GM10266 (cell line): ENCODE results near the gene CTIF.

Experiments
- DNase-seq: peaks from one replicate; pipeline ENCODE4 v3.0.0; 2012; ENCODE audit errors: extremely low spot score
- TF ChIP-seq, protein P1 (sequence below): IDR thresholded peaks from 2 replicates; pipeline ENCODE4 v1.5.1; 2012; ENCODE audit warnings: mild to moderate bottlenecking, low read depth; ENCODE audit not compliant: control insufficient read depth, insufficient read depth; ENCODE audit errors: missing control alignments

Gene CTIF

DNA sequence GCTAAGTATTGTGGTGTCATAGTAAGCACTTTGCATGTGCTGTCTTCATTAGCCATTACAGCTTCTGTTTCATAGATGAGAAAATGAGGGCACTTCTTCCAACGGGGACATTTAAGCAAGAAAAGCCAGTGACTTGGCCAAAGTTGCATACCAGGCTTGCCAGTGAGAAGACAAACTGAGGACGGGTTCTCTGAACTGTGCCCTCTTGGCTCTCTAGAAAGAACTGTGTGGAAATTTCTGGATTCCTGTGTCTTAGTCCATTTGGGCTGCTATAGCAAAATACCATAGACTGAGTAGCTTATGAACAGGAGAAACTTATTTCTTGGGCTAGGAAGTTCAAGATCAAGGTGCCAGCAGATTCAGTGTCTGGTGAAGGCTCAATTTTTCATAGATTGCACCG lies 13.3 kb downstream of the CTIF start:
- DNase-seq = no peak
- TF ChIP-seq, protein P1, sequence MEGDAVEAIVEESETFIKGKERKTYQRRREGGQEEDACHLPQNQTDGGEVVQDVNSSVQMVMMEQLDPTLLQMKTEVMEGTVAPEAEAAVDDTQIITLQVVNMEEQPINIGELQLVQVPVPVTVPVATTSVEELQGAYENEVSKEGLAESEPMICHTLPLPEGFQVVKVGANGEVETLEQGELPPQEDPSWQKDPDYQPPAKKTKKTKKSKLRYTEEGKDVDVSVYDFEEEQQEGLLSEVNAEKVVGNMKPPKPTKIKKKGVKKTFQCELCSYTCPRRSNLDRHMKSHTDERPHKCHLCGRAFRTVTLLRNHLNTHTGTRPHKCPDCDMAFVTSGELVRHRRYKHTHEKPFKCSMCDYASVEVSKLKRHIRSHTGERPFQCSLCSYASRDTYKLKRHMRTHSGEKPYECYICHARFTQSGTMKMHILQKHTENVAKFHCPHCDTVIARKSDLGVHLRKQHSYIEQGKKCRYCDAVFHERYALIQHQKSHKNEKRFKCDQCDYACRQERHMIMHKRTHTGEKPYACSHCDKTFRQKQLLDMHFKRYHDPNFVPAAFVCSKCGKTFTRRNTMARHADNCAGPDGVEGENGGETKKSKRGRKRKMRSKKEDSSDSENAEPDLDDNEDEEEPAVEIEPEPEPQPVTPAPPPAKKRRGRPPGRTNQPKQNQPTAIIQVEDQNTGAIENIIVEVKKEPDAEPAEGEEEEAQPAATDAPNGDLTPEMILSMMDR = no peak

DNA sequence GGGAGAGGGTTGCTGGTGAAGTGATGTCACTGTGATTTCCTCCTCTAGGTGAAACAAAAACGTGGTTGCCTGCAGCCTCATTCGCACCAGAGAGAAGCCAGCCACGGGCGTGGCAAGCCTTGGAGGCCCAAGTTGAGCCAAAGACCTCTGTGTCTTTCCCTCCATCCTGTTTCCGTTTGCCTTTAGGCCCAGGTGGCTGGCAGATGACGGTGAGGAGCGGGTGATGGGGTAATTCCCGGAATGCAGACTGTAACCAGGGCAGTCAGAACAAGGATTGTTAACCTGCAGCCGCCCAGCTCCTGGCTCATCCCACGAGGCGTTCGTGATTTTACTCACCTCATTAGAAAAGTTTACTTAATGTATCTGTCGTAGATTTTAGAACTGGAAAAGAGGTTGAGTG lies 14.4 kb downstream of the CTIF start:
- TF ChIP-seq, protein P1 = no peak
- no peak for DNase-seq

DNA sequence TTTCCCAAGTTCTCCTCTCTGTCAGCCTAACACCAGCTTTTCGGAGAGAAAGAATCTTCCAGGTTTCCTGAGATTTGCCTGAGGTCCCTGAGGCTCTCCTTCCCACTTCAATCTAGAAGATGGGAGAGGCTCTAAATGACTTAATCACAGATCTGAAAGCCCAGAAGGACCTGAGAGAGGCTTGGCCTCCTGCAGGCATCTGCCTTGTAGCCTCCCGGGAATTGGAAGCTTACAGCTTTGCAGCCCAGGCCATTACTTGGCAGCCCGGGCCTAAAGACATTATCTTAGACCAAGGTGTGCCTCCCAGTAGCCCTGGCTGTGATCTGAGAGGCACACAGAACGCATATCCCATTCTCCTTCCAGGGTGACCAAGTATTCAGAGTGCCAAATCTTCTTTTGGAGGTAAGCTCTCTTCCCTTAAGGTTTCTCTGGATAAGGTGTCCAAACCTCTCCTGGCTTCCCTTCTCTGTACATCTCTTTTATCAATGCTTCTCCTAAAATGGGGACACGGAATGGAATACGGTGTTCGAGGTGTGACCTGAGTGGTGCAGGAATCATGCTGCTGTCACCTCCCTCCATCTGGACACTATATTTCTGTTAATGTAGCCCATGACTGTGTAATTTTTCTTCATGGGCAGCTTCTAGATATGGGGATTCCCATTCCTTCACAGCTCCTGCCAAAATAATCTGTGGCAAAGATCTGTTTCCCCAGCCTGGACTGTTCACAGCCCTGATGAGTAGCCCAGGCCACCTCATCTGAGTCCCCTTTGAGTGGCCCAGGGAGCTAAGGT lies 16.0 kb downstream of the CTIF start:
- TF ChIP-seq, protein P1 = no peak
- no peak for DNase-seq

GRCh38 chr18:48555465-48555995 lies 16.7 kb downstream of the CTIF start:
- TF ChIP-seq, protein P1 = no peak
- DNase-seq = no peak

DNA sequence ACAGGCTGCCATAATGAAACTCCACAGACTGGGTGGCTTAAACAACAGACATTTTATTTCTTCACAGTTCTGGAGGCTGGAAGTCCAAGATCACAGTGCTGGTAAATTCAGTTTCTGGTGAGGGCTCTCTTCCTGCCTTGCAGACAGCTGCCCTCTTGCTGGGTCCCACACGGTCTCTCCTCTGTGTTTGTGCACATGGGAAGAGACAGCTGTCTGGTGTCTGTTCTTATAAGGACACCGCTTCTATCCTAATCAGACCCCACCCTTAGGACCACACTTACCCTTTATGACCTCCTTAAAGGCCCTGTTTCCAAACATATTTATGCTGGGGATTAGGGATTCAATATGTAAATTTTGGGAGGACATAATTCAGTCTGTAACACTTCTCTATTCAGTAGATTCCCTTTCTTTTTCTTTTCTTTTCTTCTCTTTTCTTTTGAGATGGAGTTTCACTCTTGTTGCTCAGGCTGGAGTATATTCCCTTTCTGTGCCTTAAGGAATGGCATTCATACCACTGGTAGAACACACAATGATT lies 18.9 kb downstream of the CTIF start:
- DNase-seq = no peak
- TF ChIP-seq, protein P1 = no peak

- DNase-seq = no peak
- TF ChIP-seq, protein P1 = no peak
Observed at GRCh38 chr18:48558248-48558647, 19.4 kb downstream of the CTIF start.

- DNase-seq = no peak
- TF ChIP-seq, protein P1 = no peak
Observed at GRCh38 chr18:48560491-48560890, 21.7 kb downstream of the CTIF start.
